WTC11 (cell line): ENCODE measurements around the gene TCF7. TPM values are rescaled to one million over a fixed set of nuclear protein-coding genes. Genes with fewer than 3 reads are reported as not detected.

ENCODE experiments used
- ATAC-seq: fragments of 200-7000 bp; cut with Tn5 transposase; 2 replicates; pipeline ENCODE4 v1.10.0; 2021; ENCODE audit warnings: mild to moderate bottlenecking, moderate library complexity
- CTCF ChIA-PET: fragments of 300-600 bp; sonication (Branson Sonifier 250); formaldehyde crosslinking; loops from one replicate; lab custom pipeline; 2021; ENCODE audit warnings: antibody characterized with exemption; lab: Charles Lee
- POLR2A ChIA-PET: fragments of 350-600 bp; sonication (Branson Sonifier 250); formaldehyde crosslinking; loops from one replicate; lab custom pipeline; 2021; ENCODE audit warnings: antibody characterized with exemption; lab: Charles Lee
- DNase-seq: peaks from one replicate; pipeline ENCODE4 v3.0.0; 2021; ENCODE audit warnings: low spot score
- H3K27ac Mint-ChIP-seq: 2 replicates; pipeline ENCODE4 v1.8.0; 2021; ENCODE audit warnings: mixed read lengths
- H3K27me3 Mint-ChIP-seq: 2 replicates; pipeline ENCODE4 v1.8.0; 2021; ENCODE audit warnings: low read depth, mild to moderate bottlenecking, moderate library complexity, mixed read lengths
- H3K36me3 Mint-ChIP-seq: 2 replicates; pipeline ENCODE4 v1.8.0; 2021; ENCODE audit warnings: mixed read lengths
- H3K4me1 Mint-ChIP-seq: 2 replicates; pipeline ENCODE4 v1.8.0; 2022; ENCODE audit warnings: mixed read lengths
- H3K4me3 Mint-ChIP-seq: 2 replicates; pipeline ENCODE4 v1.8.0; 2021; ENCODE audit warnings: mild to moderate bottlenecking, moderate library complexity, mixed read lengths
- H3K9me3 Mint-ChIP-seq: 2 replicates; pipeline ENCODE4 v1.8.0; 2021; ENCODE audit warnings: mixed read lengths
- ATF1 ChIP-seq: sonication (generic); formaldehyde crosslinking; IDR thresholded peaks from 2 replicates; pipeline ENCODE4 v1.8.1; 2023; ENCODE audit warnings: mild to moderate bottlenecking, moderate library complexity, missing genetic modification reagents
- CREM ChIP-seq: sonication (generic); formaldehyde crosslinking; IDR thresholded peaks from 2 replicates; pipeline ENCODE4 v1.8.1; 2022; ENCODE audit warnings: mild to moderate bottlenecking, missing genetic modification reagents, moderate library complexity
- E2F4 ChIP-seq: sonication (generic); formaldehyde crosslinking; IDR thresholded peaks from 2 replicates; pipeline ENCODE4 v1.8.1; 2022; ENCODE audit warnings: low read depth, mild to moderate bottlenecking, moderate library complexity, missing genetic modification reagents, borderline replicate concordance
- E2F5 ChIP-seq: sonication (generic); formaldehyde crosslinking; IDR thresholded peaks from 2 replicates; pipeline ENCODE4 v1.8.1; 2022; ENCODE audit warnings: mild to moderate bottlenecking, moderate library complexity, missing genetic modification reagents
- EMX1 ChIP-seq: fragments of 250-450 bp; sonication (Bioruptor Pico); IDR thresholded peaks from 2 replicates; pipeline ENCODE4 v1.8.0; 2021; ENCODE audit warnings: mild to moderate bottlenecking
- GTF2I ChIP-seq: fragments of 250-450 bp; sonication (Bioruptor Pico); conservative IDR thresholded peaks from 2 replicates; pipeline ENCODE4 v1.4.0; 2021; ENCODE audit warnings: mild to moderate bottlenecking
- HMGA2 ChIP-seq: fragments of 250-450 bp; sonication (Bioruptor Pico); IDR thresholded peaks from 2 replicates; pipeline ENCODE4 v1.4.0; 2021; ENCODE audit warnings: mild to moderate bottlenecking, moderate library complexity
- IRF1 ChIP-seq: sonication (generic); formaldehyde crosslinking; IDR thresholded peaks from 2 replicates; pipeline ENCODE4 v1.8.0; 2023; ENCODE audit warnings: missing genetic modification reagents
- MXD4 ChIP-seq: fragments of 250-450 bp; sonication (Bioruptor Pico); IDR thresholded peaks from 2 replicates; pipeline ENCODE4 v1.8.0; 2021; ENCODE audit warnings: mild to moderate bottlenecking, moderate library complexity, borderline replicate concordance
- RORB ChIP-seq: fragments of 250-450 bp; sonication (Bioruptor Pico); IDR thresholded peaks from 2 replicates; pipeline ENCODE4 v1.9.0; 2021; ENCODE audit warnings: mild to moderate bottlenecking
- SMAD3 ChIP-seq: sonication (generic); formaldehyde crosslinking; IDR thresholded peaks from 2 replicates; pipeline ENCODE4 v1.8.0; 2022; ENCODE audit warnings: missing genetic modification reagents, mild to moderate bottlenecking, borderline replicate concordance
- ZNF263 ChIP-seq: sonication (generic); formaldehyde crosslinking; IDR thresholded peaks from 2 replicates; pipeline ENCODE4 v1.8.1; 2022; ENCODE audit warnings: low read depth, mild to moderate bottlenecking, moderate library complexity, missing genetic modification reagents
- ZNF532 ChIP-seq: fragments of 250-450 bp; sonication (Bioruptor Pico); IDR thresholded peaks from 2 replicates; pipeline ENCODE4 v1.9.0; 2021; ENCODE audit warnings: mild to moderate bottlenecking, borderline replicate concordance
- ZSCAN18 ChIP-seq: fragments of 250-450 bp; sonication (Bioruptor Pico); IDR thresholded peaks from 2 replicates; pipeline ENCODE4 v2.1.2; 2022; ENCODE audit warnings: mild to moderate bottlenecking, moderate library complexity
- total RNA-seq: library from RNA; stranded (reverse); gene quantifications from 3 replicates; pipeline ENCODE4 v1.2.3, GENCODE V29; 2021

TCF7 gene
- total RNA-seq, 1 experiment from 2014 or later, result 11.3 TPM

- TF ChIP-seq ZNF532 (CRISPR knock-in tag), result no peak
- TF ChIP-seq GTF2I (CRISPR knock-in tag), result no peak
- TF ChIP-seq RORB, result no peak
- no peak for TF ChIP-seq SMAD3 (CRISPR knock-in tag)
- TF ChIP-seq E2F5 (CRISPR knock-in tag), result no peak
- no peak for TF ChIP-seq IRF1 (CRISPR knock-in tag)
- TF ChIP-seq, all 79 proteins: peak for 0
Measured at GRCh38 chr5:134139377-134139851, 24.9 kb downstream of the TCF7 start (continued).

GRCh38 chr5:134139891-134140469, 25.5 kb downstream of the TCF7 start:
- Mint-ChIP-seq H3K4me1 (peaks cover 14% of the 10 kb centered on the region), H3K36me3 (peaks cover 13% of the 10 kb centered on the region), H3K9me3 (no peaks in the 10 kb centered on the region), H3K27me3 (no peaks in the 10 kb centered on the region), H3K27ac (no peak overlapping the region), H3K4me3 (no peak overlapping the region)
- ATAC-seq (no peak), DNase-seq (no peak)
- TF ChIP-seq MXD4 (no peak), ATF1 (CRISPR knock-in tag) (no peak), HMGA2 (CRISPR knock-in tag) (no peak)
- ChIA-PET CTCF (interaction anchor here (0.6 to 12.5 kb wide), 40 partner anchors 8 to 764 kb away, joined by 3 to 202 read pairs (median 5); partner anchors contain the start of genes SKP1, TCF7 and VDAC1), POLR2A (interaction anchor here (1.0 to 1.5 kb wide), 3 partner anchors 10 to 100 kb away, joined by 3 to 5 read pairs (median 4); partner anchors contain the start of gene TCF7)

GRCh38 chr5:134140530-134141201, 26.2 kb downstream of the TCF7 start:
- peak; percentile 83 for ATAC-seq
- no peak overlapping the region for H3K4me3 Mint-ChIP-seq
- ChIA-PET CTCF (interaction anchor here (0.6 to 12.5 kb wide), 43 partner anchors 9 to 764 kb away, joined by 3 to 202 read pairs (median 5); partner anchors contain the start of genes SKP1, TCF7 and VDAC1), POLR2A (interaction anchor here (0.5 to 1.5 kb wide), 4 partner anchors 10 to 597 kb away, joined by 3 to 5 read pairs (median 4); partner anchors contain the start of gene TCF7)
- H3K4me1 Mint-ChIP-seq, result peaks cover 14% of the 10 kb centered on the region
- no peaks in the 10 kb centered on the region for H3K9me3 Mint-ChIP-seq
- H3K36me3 Mint-ChIP-seq, result peaks cover 9% of the 10 kb centered on the region
- H3K27ac Mint-ChIP-seq, result peak overlapping the region; percentile 86; the same call in 1 of the 2 replicates
- H3K27me3 Mint-ChIP-seq, result no peaks in the 10 kb centered on the region
- peak; percentile 80 for DNase-seq
- TF ChIP-seq CREM (CRISPR knock-in tag) (no peak), ZSCAN18 (no peak), EMX1 (no peak), HMGA2 (CRISPR knock-in tag) (no peak), ZNF532 (CRISPR knock-in tag) (no peak), ZNF263 (CRISPR knock-in tag) (no peak), E2F4 (CRISPR knock-in tag) (no peak)
